CD14-positive monocyte (primary cell): ENCODE results near the gene PSD4. TPM values are rescaled to one million over a fixed set of nuclear protein-coding genes. Genes with fewer than 3 reads are reported as not detected.

ENCODE experiments used
- DNase-seq, 3 donors: peaks; one replicate each; pipeline ENCODE4 v3.0.0-alpha.2; 2011 to 2022
- H2AFZ ChIP-seq: 2 replicates; pipeline ENCODE4 v1.6.0; 2012; ENCODE audit warnings: mild to moderate bottlenecking, low read depth, low read length, inconsistent platforms; ENCODE audit not compliant: insufficient read depth, poor library complexity, severe bottlenecking
- H3K27ac ChIP-seq, 2 donors: 1 replicate in 1 of 2; 2 replicates in 1 of 2; pipeline ENCODE4 v1.5.1; 2012 to 2013; ENCODE audit warnings: low read length in 2 of 2, control low read depth in 1 of 2, inconsistent platforms in 1 of 2, low read depth in 1 of 2, mild to moderate bottlenecking in 1 of 2
- H3K27me3 ChIP-seq, 2 donors: one replicate each; pipeline versions ENCODE4 v1.6.0 to v1.6.1; 2011 to 2013; ENCODE audit warnings: low read length in 2 of 2; ENCODE audit not compliant: control insufficient read depth in 2 of 2, insufficient read depth in 2 of 2
- H3K36me3 ChIP-seq, 2 donors: replicated peaks in 1 of 2; 1 replicate in 1 of 2; 2 replicates in 1 of 2; pipeline versions ENCODE4 v1.5.1 to v1.6.1; 2012 to 2013; ENCODE audit warnings: low read length in 2 of 2, control low read depth in 1 of 2, inconsistent platforms in 1 of 2, mild to moderate bottlenecking in 1 of 2; ENCODE audit not compliant: insufficient read depth in 2 of 2, control insufficient read depth in 1 of 2
- H3K4me1 ChIP-seq, 2 donors: 1 replicate in 1 of 2; 2 replicates in 1 of 2; pipeline versions ENCODE4 v1.5.1 to v1.6.1; 2012 to 2013; ENCODE audit warnings: low read length in 2 of 2, control low read depth in 1 of 2, inconsistent platforms in 1 of 2, mild to moderate bottlenecking in 1 of 2, moderate library complexity in 1 of 2; ENCODE audit not compliant: insufficient read depth in 2 of 2, control insufficient read depth in 1 of 2
- H3K4me2 ChIP-seq: replicated peaks from 2 replicates; pipeline ENCODE3; 2012; ENCODE audit warnings: low read length, moderate library complexity, mild to moderate bottlenecking; ENCODE audit not compliant: poor library complexity, severe bottlenecking; ENCODE audit errors: extremely low read depth
- H3K4me3 ChIP-seq, 3 experiments: fragments of 200-600 bp in 1 of 3; sonication (generic) in 1 of 3; replicated peaks in 1 of 3; 1 replicate in 2 of 3; 2 replicates in 1 of 3; pipeline ENCODE4 v1.5.1; 2011 to 2013; ENCODE audit warnings: low read length in 3 of 3, mild to moderate bottlenecking in 3 of 3, control low read depth in 2 of 3, low read depth in 2 of 3, inconsistent platforms in 1 of 3, moderate library complexity in 1 of 3
- H3K79me2 ChIP-seq: 2 replicates; pipeline ENCODE4 v1.6.0; 2012; ENCODE audit warnings: mild to moderate bottlenecking, control low read depth, inconsistent platforms, low read length, moderate library complexity; ENCODE audit not compliant: insufficient read depth
- H3K9ac ChIP-seq: 2 replicates; pipeline ENCODE4 v1.6.0; 2017; ENCODE audit warnings: low read length, mild to moderate bottlenecking; ENCODE audit not compliant: insufficient read depth, poor library complexity, severe bottlenecking
- H3K9me3 ChIP-seq, 2 donors: replicated peaks in 1 of 2; 1 replicate in 1 of 2; 2 replicates in 1 of 2; pipeline versions ENCODE4 v1.5.1 to v1.6.1; 2012 to 2013; ENCODE audit warnings: low read length in 2 of 2, control low read depth in 1 of 2; ENCODE audit not compliant: control insufficient read depth in 1 of 2, insufficient read depth in 1 of 2
- H4K20me1 ChIP-seq: 2 replicates; pipeline ENCODE4 v1.6.0; 2012; ENCODE audit warnings: mild to moderate bottlenecking, low read length, control low read depth, moderate library complexity; ENCODE audit not compliant: insufficient read depth
- H3K27ac Mint-ChIP-seq, 7 donors: one replicate each; pipeline ENCODE4 v1.8.0; 2020; ENCODE audit warnings: mild to moderate bottlenecking in 7 of 7, mixed read lengths in 7 of 7, moderate library complexity in 6 of 7, inconsistent platforms in 2 of 7
- H3K27me3 Mint-ChIP-seq, 3 donors: one replicate each; pipeline ENCODE4 v1.8.0; 2021 to 2022; ENCODE audit warnings: low read depth in 3 of 3, mild to moderate bottlenecking in 3 of 3, mixed read lengths in 3 of 3, moderate library complexity in 3 of 3, inconsistent platforms in 1 of 3
- H3K36me3 Mint-ChIP-seq, 2 donors: one replicate each; pipeline ENCODE4 v1.8.0; 2020; ENCODE audit warnings: mixed read lengths in 2 of 2, inconsistent platforms in 1 of 2, mild to moderate bottlenecking in 1 of 2
- H3K4me1 Mint-ChIP-seq: one replicate; pipeline ENCODE4 v1.8.0; 2020; ENCODE audit warnings: mild to moderate bottlenecking, mixed read lengths
- H3K4me3 Mint-ChIP-seq, 2 donors: one replicate each; pipeline ENCODE4 v1.8.0; 2020; ENCODE audit warnings: mild to moderate bottlenecking in 2 of 2, mixed read lengths in 2 of 2, moderate library complexity in 1 of 2
- H3K9me3 Mint-ChIP-seq, 7 donors: one replicate each; pipeline ENCODE4 v1.8.0; 2020 to 2022; ENCODE audit warnings: mixed read lengths in 7 of 7, mild to moderate bottlenecking in 6 of 7, moderate library complexity in 6 of 7, inconsistent platforms in 2 of 7
- CTCF ChIP-seq: fragments of 200-600 bp; IDR thresholded peaks from one replicate; pipeline ENCODE4 v1.8.0; 2022; ENCODE audit warnings: antibody characterized with exemption, mild to moderate bottlenecking
- WGBS: methylation state at CpG from one replicate; pipeline ENCODE4 v1.1.5; 2013; ENCODE audit warnings: missing lambda C conversion rate; ENCODE audit not compliant: insufficient coverage; 5-methylcytosine and 5-hydroxymethylcytosine counted together
- intact Hi-C, 2 donors: fragments of 100-400 bp; cut with micrococcal nuclease; formaldehyde crosslinking; loops; one replicate each; pipeline versions ENCODE4 v1.15.0 to v1.15.1; 2023
- polyA plus RNA-seq, 3 donors: library from polyadenylated mRNA; depleted of rRNA in 1 of 3; unstranded in 2 of 3; stranded (reverse) in 1 of 3; fragments of 300-500 nt in 2 of 3; fragments of >200 nt in 1 of 3; fragmentation: Illumina TruSeq in 2 of 3; gene quantifications; 1 replicate in 2 of 3; 2 replicates in 1 of 3; pipeline ENCODE4 v1.2.3, GENCODE V29; 2012 to 2021

The PSD4 gene
- polyA plus RNA-seq, 3 donors = 11.0 to 47.0 (median 18.2) TPM

GRCh38 chr2:113178891-113179290, 5.1 kb downstream of the PSD4 start:
- Histone ChIP-seq H3K27me3 (no peaks in the 10 kb centered on the region), H3K36me3 (peaks cover 28 to 51% of the 10 kb centered on the region in 2 donors), H3K4me1 (peaks cover 73 to 97% of the 10 kb centered on the region in 2 donors), H3K79me2 (peaks cover 100% of the 10 kb centered on the region), H4K20me1 (peaks cover 94% of the 10 kb centered on the region), H3K4me3 (no peak overlapping the region), H3K9ac (no peak overlapping the region), H2AFZ (no peak overlapping the region), H3K9me3 (no peaks in the 10 kb centered on the region), H3K4me2 (no peak overlapping the region), H3K27ac (peak overlapping the region in 1 of 2 donors; percentile 83)
- Mint-ChIP-seq H3K36me3 (peaks cover 47 to 64% of the 10 kb centered on the region in 2 donors), H3K4me3 (no peak overlapping the region), H3K27ac (peak overlapping the region in 4 of 7 donors; percentile 15 to 90 (median 52)), H3K27me3 (peaks cover 0 to 2% (median 0%) of the 10 kb centered on the region in 3 donors), H3K9me3 (peaks cover 0 to 1% (median 0%) of the 10 kb centered on the region in 7 donors), H3K4me1 (peaks cover 85% of the 10 kb centered on the region)
- WGBS = no CpG with 5 or more reads among the region's 4 CpGs
- no peak for TF ChIP-seq CTCF
- DNase-seq = peak in 1 of 3 donors; percentile 32
- intact Hi-C loops = loop anchor here in 1 of 2 donors (5.0 kb wide), 1 partner anchor 37 kb away; no protein-coding TSS in a partner anchor

DNA sequence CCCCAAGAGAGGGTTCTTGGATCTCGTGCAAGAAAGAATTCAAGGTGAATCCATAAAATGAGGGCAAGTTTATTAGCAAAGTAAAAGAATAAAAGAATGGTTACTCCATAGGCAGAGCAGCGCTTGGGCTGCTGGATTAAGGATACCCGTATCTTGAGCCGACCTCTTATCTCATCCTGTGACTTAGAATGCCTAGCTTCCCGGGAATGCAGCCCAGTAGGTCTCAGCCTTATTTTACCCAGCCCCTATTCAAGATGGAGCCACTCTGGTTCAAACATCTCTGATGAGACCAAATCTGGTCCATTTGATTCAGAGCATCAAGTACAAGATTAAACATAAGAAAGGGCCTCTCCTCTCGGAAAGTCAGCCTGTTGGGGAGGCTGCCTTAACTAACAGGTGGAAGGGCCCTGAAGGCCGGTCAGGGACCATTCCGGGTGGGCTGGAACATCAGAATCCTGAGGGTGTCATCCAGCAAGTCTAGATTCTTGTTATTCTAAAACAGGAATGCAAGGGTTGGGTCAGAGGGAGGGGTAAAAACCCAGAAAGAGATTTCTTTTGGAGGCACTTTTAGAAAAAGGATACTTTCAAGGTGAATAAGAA, 5.8 kb downstream of the PSD4 start:
- peaks cover 31 to 57% of the 10 kb centered on the region in 2 donors for H3K36me3 ChIP-seq

More for the DNA sequence above, 5.8 kb downstream of the PSD4 start:
- intact Hi-C loops = loop anchor here in 1 of 2 donors (5.0 kb wide), 1 partner anchor 37 kb away; no protein-coding TSS in a partner anchor
- peak overlapping the region; percentile 58 to 83 for H3K27ac ChIP-seq
- H2AFZ ChIP-seq = no peak overlapping the region
- peaks cover 69 to 96% of the 10 kb centered on the region in 2 donors for H3K4me1 ChIP-seq
- H3K79me2 ChIP-seq = peaks cover 100% of the 10 kb centered on the region
- no peak overlapping the region for H3K4me2 ChIP-seq
- Mint-ChIP-seq H3K27me3 (peaks cover 0 to 2% (median 0%) of the 10 kb centered on the region in 3 donors), H3K4me1 (peaks cover 86% of the 10 kb centered on the region), H3K36me3 (peaks cover 49 to 70% of the 10 kb centered on the region in 2 donors), H3K9me3 (peaks cover 0 to 1% (median 0%) of the 10 kb centered on the region in 7 donors), H3K4me3 (no peak overlapping the region), H3K27ac (peak overlapping the region in 6 of 7 donors; percentile 48 to 90 (median 56))
- TF ChIP-seq CTCF = no peak
- no peaks in the 10 kb centered on the region for H3K27me3 ChIP-seq
- no peak for DNase-seq
- H4K20me1 ChIP-seq = peaks cover 100% of the 10 kb centered on the region
- H3K9me3 ChIP-seq = no peaks in the 10 kb centered on the region
- H3K9ac ChIP-seq = no peak overlapping the region
- WGBS = 98% methylated on average over 7 of the region's 8 CpGs
- no peak overlapping the region for H3K4me3 ChIP-seq
